HG02840 (cell line): Measurements from ENCODE around the gene ARID2.

Experiments used
- ATAC-seq: cut with Tn5 transposase; IDR thresholded peaks from one replicate; pipeline ENCODE4 v1.9.1; 2021; ENCODE audit warnings: mild to moderate bottlenecking, moderate library complexity, moderate number of reproducible peaks; ENCODE audit not compliant: unreplicated experiment, low FRiP score

ARID2 gene

GRCh38 chr12:45756666-45757065 lies 27.2 kb downstream of the ARID2 start:
- no peak for ATAC-seq

GRCh38 chr12:45757172-45757571 lies 27.7 kb downstream of the ARID2 start:
- ATAC-seq = no peak

GRCh38 chr12:45760333-45760732 lies 30.8 kb downstream of the ARID2 start:
- ATAC-seq = no peak

GRCh38 chr12:45762185-45763110 lies 32.9 kb downstream of the ARID2 start:
- ATAC-seq = no peak

- no peak for ATAC-seq
Measured at GRCh38 chr12:45763381-45763780, 33.9 kb downstream of the ARID2 start.

GRCh38 chr12:45768194-45768593 lies 38.7 kb downstream of the ARID2 start:
- no peak for ATAC-seq

- ATAC-seq = no peak
Measured at GRCh38 chr12:45773747-45774146, 44.2 kb downstream of the ARID2 start.

GRCh38 chr12:45774508-45775162 lies 45.1 kb downstream of the ARID2 start:
- no peak for ATAC-seq

GRCh38 chr12:45775465-45775864 lies 46.0 kb downstream of the ARID2 start:
- no peak for ATAC-seq

- ATAC-seq = no peak
Measured at GRCh38 chr12:45775964-45776363, 46.5 kb downstream of the ARID2 start.

- no peak for ATAC-seq
Measured at GRCh38 chr12:45779936-45780335, 50.4 kb downstream of the ARID2 start.

- no peak for ATAC-seq
Measured at GRCh38 chr12:45781080-45781479, 51.6 kb downstream of the ARID2 start.

GRCh38 chr12:45785315-45785714 lies 55.8 kb downstream of the ARID2 start:
- ATAC-seq = no peak

GRCh38 chr12:45789025-45789424 lies 59.5 kb downstream of the ARID2 start:
- no peak for ATAC-seq

- ATAC-seq = no peak
Measured at GRCh38 chr12:45794422-45794821, 64.9 kb downstream of the ARID2 start.

- no peak for ATAC-seq
Measured at GRCh38 chr12:45801625-45802024, 72.1 kb downstream of the ARID2 start.

- ATAC-seq = no peak
Measured at GRCh38 chr12:45803111-45803510, 73.6 kb downstream of the ARID2 start.

- ATAC-seq = no peak
Measured at GRCh38 chr12:45816652-45817051, 87.1 kb downstream of the ARID2 start.

GRCh38 chr12:45827974-45828373 lies 98.5 kb downstream of the ARID2 start:
- no peak for ATAC-seq

GRCh38 chr12:45828402-45828801 lies 98.9 kb downstream of the ARID2 start:
- ATAC-seq = no peak

- no peak for ATAC-seq
Measured at GRCh38 chr12:45831590-45831989, 102.1 kb downstream of the ARID2 start.

GRCh38 chr12:45833401-45833800 lies 103.9 kb downstream of the ARID2 start:
- ATAC-seq = no peak
